Memory B cell (primary cell): ENCODE results near the gene MSTO1.
"Not testable (repeated sequence)": the region's sequence is repeated elsewhere in the genome, so short reads cannot be mapped to it uniquely, and the experiment has no call there.

Experiments used
- ATAC-seq: fragments of 150-1000 bp; cut with Tn5 transposase; 2 replicates; pipeline ENCODE4 v1.10.0; 2021; ENCODE audit warnings: low read depth, mild to moderate bottlenecking, moderate library complexity
- DNase-seq, 2 donors: peaks; one replicate each; pipeline ENCODE4 v3.0.0; 2022; ENCODE audit warnings: low spot score in 2 of 2
- H3K27ac Mint-ChIP-seq: one replicate; pipeline ENCODE4 v1.8.0; 2022; ENCODE audit warnings: mild to moderate bottlenecking, moderate library complexity, mixed read lengths
- H3K27me3 Mint-ChIP-seq: one replicate; pipeline ENCODE4 v1.8.0; 2022; ENCODE audit warnings: mixed read lengths
- H3K36me3 Mint-ChIP-seq: one replicate; pipeline ENCODE4 v1.8.0; 2022; ENCODE audit warnings: mild to moderate bottlenecking, mixed read lengths
- H3K4me1 Mint-ChIP-seq: one replicate; pipeline ENCODE4 v1.8.0; 2022; ENCODE audit warnings: mixed read lengths
- H3K4me3 Mint-ChIP-seq: one replicate; pipeline ENCODE4 v1.8.0; 2022; ENCODE audit warnings: mild to moderate bottlenecking, moderate library complexity, mixed read lengths
- H3K9me3 Mint-ChIP-seq: one replicate; pipeline ENCODE4 v1.8.0; 2022; ENCODE audit warnings: mixed read lengths

MSTO1 gene

GRCh38 chr1:155609515-155610256 is at the start of gene MSTO1:
Gene MSTO1 (plus strand): TSS chr1:155610218. CDS start chr1:155610249, 31 bp downstream.
- peak within 1 kb of the TSS; percentile 94 for H3K27ac Mint-ChIP-seq
- H3K36me3 Mint-ChIP-seq: no peaks in the 10 kb centered on the region
- H3K4me1 Mint-ChIP-seq: peaks cover 6% of the 10 kb centered on the region
- H3K27me3 Mint-ChIP-seq: no peaks in the 10 kb centered on the region
- peak; percentile 64 to 72 for DNase-seq
- no peaks in the 10 kb centered on the region for H3K9me3 Mint-ChIP-seq
- ATAC-seq: peak; percentile 95
- peak within 1 kb of the TSS; percentile 99 for H3K4me3 Mint-ChIP-seq

- Mint-ChIP-seq H3K27ac (peak overlapping the region; percentile 97), H3K4me1 (peaks cover 18% of the 10 kb centered on the region), H3K4me3 (peak overlapping the region; percentile 100)
- DNase-seq (peak; percentile 50 to 62), ATAC-seq (peak; percentile 39)
- not testable (repeated sequence) for H3K9me3 Mint-ChIP-seq, H3K36me3 Mint-ChIP-seq, H3K27me3 Mint-ChIP-seq
These were observed 48.0 kb upstream of the MSTO1 start for GRCh38 chr1:155561779-155562580.

GRCh38 chr1:155562581-155563376 is 47.2 kb upstream of the MSTO1 start, which contains the start of gene ASH1L:
Gene ASH1L (minus strand): TSS chr1:155562803. CDS start chr1:155521519, 41,284 bp downstream.
- Mint-ChIP-seq H3K27ac (peak within 1 kb of the TSS; percentile 97), H3K27me3 (no peaks in the 10 kb centered on the region), H3K36me3 (no peaks in the 10 kb centered on the region), H3K9me3 (no peaks in the 10 kb centered on the region), H3K4me3 (peak within 1 kb of the TSS; percentile 100), H3K4me1 (peaks cover 17% of the 10 kb centered on the region)
- DNase-seq (peak; percentile 90 to 91), ATAC-seq (peak; percentile 78)

- not testable (repeated sequence) for H3K36me3 Mint-ChIP-seq, H3K9me3 Mint-ChIP-seq, H3K27me3 Mint-ChIP-seq, DNase-seq
- ATAC-seq: peak; percentile 2
- peak overlapping the region; percentile 97 for H3K27ac Mint-ChIP-seq
- peak overlapping the region; percentile 100 for H3K4me3 Mint-ChIP-seq
- H3K4me1 Mint-ChIP-seq: peaks cover 15% of the 10 kb centered on the region
These were observed 46.5 kb upstream of the MSTO1 start for GRCh38 chr1:155563377-155564022.

- H3K4me1 Mint-ChIP-seq: peaks cover 5% of the 10 kb centered on the region
- no peaks in the 10 kb centered on the region for H3K9me3 Mint-ChIP-seq
- H3K27ac Mint-ChIP-seq: no peak overlapping the region
- no peaks in the 10 kb centered on the region for H3K36me3 Mint-ChIP-seq
- no peak overlapping the region for H3K4me3 Mint-ChIP-seq
- no peaks in the 10 kb centered on the region for H3K27me3 Mint-ChIP-seq
- no peak for DNase-seq
- ATAC-seq: no peak
These were observed 39.9 kb upstream of the MSTO1 start for GRCh38 chr1:155569988-155570592.

GRCh38 chr1:155570593-155570990 is 39.4 kb upstream of the MSTO1 start:
- Mint-ChIP-seq H3K4me1 (peaks cover 5% of the 10 kb centered on the region), H3K36me3 (no peaks in the 10 kb centered on the region), H3K27me3 (no peaks in the 10 kb centered on the region), H3K27ac (no peak overlapping the region), H3K4me3 (no peak overlapping the region), H3K9me3 (no peaks in the 10 kb centered on the region)
- no peak for ATAC-seq
- DNase-seq: no peak

GRCh38 chr1:155574077-155574476 is 35.9 kb upstream of the MSTO1 start:
- no peaks in the 10 kb centered on the region for H3K9me3 Mint-ChIP-seq

GRCh38 chr1:155575608-155576007 is 34.4 kb upstream of the MSTO1 start:
- not testable (repeated sequence) for H3K27ac Mint-ChIP-seq, H3K9me3 Mint-ChIP-seq, H3K36me3 Mint-ChIP-seq, H3K4me1 Mint-ChIP-seq, DNase-seq, H3K4me3 Mint-ChIP-seq, H3K27me3 Mint-ChIP-seq, ATAC-seq

More at GRCh38 chr1:155574077-155574476, 35.9 kb upstream of the MSTO1 start:
- DNase-seq: no peak
- H3K27me3 Mint-ChIP-seq: no peaks in the 10 kb centered on the region
- no peak overlapping the region for H3K27ac Mint-ChIP-seq
- no peak for ATAC-seq
- H3K4me3 Mint-ChIP-seq: no peak overlapping the region
- peaks cover 5% of the 10 kb centered on the region for H3K4me1 Mint-ChIP-seq
- H3K36me3 Mint-ChIP-seq: no peaks in the 10 kb centered on the region

GRCh38 chr1:155583846-155584245 is 26.2 kb upstream of the MSTO1 start:
- not testable (repeated sequence) for H3K27me3 Mint-ChIP-seq, ATAC-seq, DNase-seq, H3K4me3 Mint-ChIP-seq, H3K27ac Mint-ChIP-seq, H3K36me3 Mint-ChIP-seq, H3K4me1 Mint-ChIP-seq, H3K9me3 Mint-ChIP-seq

GRCh38 chr1:155589282-155589681 is 20.7 kb upstream of the MSTO1 start:
- H3K27me3 Mint-ChIP-seq, H3K9me3 Mint-ChIP-seq, H3K27ac Mint-ChIP-seq: not testable (repeated sequence)

GRCh38 chr1:155590516-155591247 is 19.3 kb upstream of the MSTO1 start:
- H3K4me3 Mint-ChIP-seq, DNase-seq, H3K36me3 Mint-ChIP-seq, H3K27ac Mint-ChIP-seq, H3K27me3 Mint-ChIP-seq, H3K4me1 Mint-ChIP-seq, ATAC-seq, H3K9me3 Mint-ChIP-seq: not testable (repeated sequence)

More at GRCh38 chr1:155589282-155589681, 20.7 kb upstream of the MSTO1 start:
- not testable (repeated sequence) for H3K36me3 Mint-ChIP-seq, H3K4me3 Mint-ChIP-seq, ATAC-seq, DNase-seq, H3K4me1 Mint-ChIP-seq

GRCh38 chr1:155591770-155592169 is 18.2 kb upstream of the MSTO1 start:
- no peak overlapping the region for H3K27ac Mint-ChIP-seq
- no peaks in the 10 kb centered on the region for H3K4me1 Mint-ChIP-seq
- no peak overlapping the region for H3K4me3 Mint-ChIP-seq
- ATAC-seq: peak; percentile 73
- no peaks in the 10 kb centered on the region for H3K9me3 Mint-ChIP-seq
- no peaks in the 10 kb centered on the region for H3K36me3 Mint-ChIP-seq
- DNase-seq: peak; percentile 19 to 53
- H3K27me3 Mint-ChIP-seq: no peaks in the 10 kb centered on the region
